Transverse colon (tissue), 3 donors: ENCODE data around the gene CEP192.

Experiments used
- CTCF ChIP-seq, 5 experiments: fragments of 200-600 bp in 3 of 5; fragments of 450-650 bp in 2 of 5; sonication (generic) in 3 of 5; IDR thresholded peaks; 1 replicate in 2 of 5; 2 replicates in 3 of 5; pipeline ENCODE4 v1.5.1; 2016 to 2017; ENCODE audit warnings: antibody characterized with exemption in 5 of 5, inconsistent platforms in 3 of 5, mild to moderate bottlenecking in 2 of 5, moderate library complexity in 1 of 5
- POLR2A ChIP-seq: fragments of 450-650 bp; IDR thresholded peaks from one replicate; pipeline ENCODE4 v1.6.1; 2016; ENCODE audit warnings: antibody characterized with exemption, mild to moderate bottlenecking, moderate library complexity

- TF ChIP-seq CTCF (IDR thresholded peaks at IDR 0.05): no peak
- no peak for TF ChIP-seq POLR2A
Measured at GRCh38 chr18:13131283-13131682, 140.1 kb downstream of the CEP192 start.
